ENCODE measurements around the gene ZNF860. TPM values are rescaled to one million over a fixed set of nuclear protein-coding genes. Genes with fewer than 3 reads are reported as not detected.
"Not testable (repeated sequence)": the region's sequence is repeated elsewhere in the genome, so short reads cannot be mapped to it uniquely, and the experiment has no call there.

ZNF860 gene
- total and polyA plus RNA-seq, 12 donors, result 0.10 to 1.1 (median 0.40) TPM

- Histone ChIP-seq H3K27me3 (no peaks in the 10 kb centered on the region), H3K4me1 (replicated peaks in 1 of 2) (no peaks in the 10 kb centered on the region)
- WGBS, 4 donors, result 86 to 100% (median 92%) methylated on average over 1 of the region's 1 CpG
Observed at GRCh38 chr3:31993843-31994242, 12.3 kb downstream of the ZNF860 start.

GRCh38 chr3:31995026-31995425 is 13.5 kb downstream of the ZNF860 start:
- H3K9me3 ChIP-seq (replicated peaks in 1 of 3); DNase-seq; H3K27ac ChIP-seq; H3K27me3 ChIP-seq; H3K4me1 ChIP-seq (replicated peaks in 1 of 2); intact Hi-C loops (cut with DNase I); H3K4me3 ChIP-seq; H3K36me3 ChIP-seq (replicated peaks in 1 of 2): not testable (repeated sequence)
- 73 to 94% (median 89%) methylated on average over 5 of the region's 5 CpGs for WGBS, 4 donors

More at GRCh38 chr3:31993843-31994242, 12.3 kb downstream of the ZNF860 start:
- intact Hi-C loops (cut with DNase I), result no loop called here
- Histone ChIP-seq H3K36me3 (replicated peaks in 1 of 2) (no peaks in the 10 kb centered on the region), H3K4me3 (no peak overlapping the region), H3K9me3 (replicated peaks in 1 of 3) (peaks cover 0 to 6% (median 5%) of the 10 kb centered on the region in 3 donors), H3K27ac (no peak overlapping the region)
- DNase-seq, result no peak
- TF ChIP-seq CTCF (IDR thresholded peaks at IDR 0.05) (no peak), POLR2A (IDR thresholded peaks at IDR 0.05) (no peak)

GRCh38 chr3:31996195-31996594 is 14.6 kb downstream of the ZNF860 start:
- DNase-seq, result no peak
- intact Hi-C loops (cut with DNase I), result no loop called here
- TF ChIP-seq POLR2A (IDR thresholded peaks at IDR 0.05), result no peak
- no peak for TF ChIP-seq CTCF (IDR thresholded peaks at IDR 0.05)
- Histone ChIP-seq H3K36me3 (replicated peaks in 1 of 2) (no peaks in the 10 kb centered on the region), H3K9me3 (replicated peaks in 1 of 3) (peaks cover 0 to 3% (median 0%) of the 10 kb centered on the region in 3 donors), H3K27me3 (no peaks in the 10 kb centered on the region), H3K27ac (no peak overlapping the region), H3K4me3 (no peak overlapping the region), H3K4me1 (replicated peaks in 1 of 2) (no peaks in the 10 kb centered on the region)
- WGBS, 4 donors, result 53 to 81% (median 69%) methylated on average over 1 of the region's 1 CpG

GRCh38 chr3:31997500-31997899 is 15.9 kb downstream of the ZNF860 start:
- Histone ChIP-seq H3K36me3 (replicated peaks in 1 of 2) (no peaks in the 10 kb centered on the region), H3K9me3 (replicated peaks in 1 of 3) (no peaks in the 10 kb centered on the region)
- 65 to 80% (median 69%) methylated on average over 6 of the region's 6 CpGs for WGBS, 4 donors

More at GRCh38 chr3:31997500-31997899, 15.9 kb downstream of the ZNF860 start:
- no peak for TF ChIP-seq POLR2A (IDR thresholded peaks at IDR 0.05)
- TF ChIP-seq CTCF (IDR thresholded peaks at IDR 0.05), result no peak
- Histone ChIP-seq H3K27me3 (no peaks in the 10 kb centered on the region), H3K4me1 (replicated peaks in 1 of 2) (no peaks in the 10 kb centered on the region), H3K27ac (no peak overlapping the region), H3K4me3 (no peak overlapping the region)
- intact Hi-C loops (cut with DNase I), result no loop called here
- no peak for DNase-seq

Measured in adrenal gland (tissue), 12 donors.